GM18951 (cell line): ENCODE results near the gene GJA3.

Experiments used
- POLR2A ChIP-seq: IDR thresholded peaks from 4 replicates; pipeline ENCODE4 v1.6.1; 2011; ENCODE audit warnings: mild to moderate bottlenecking; ENCODE audit not compliant: insufficient read length, insufficient read depth; ENCODE audit errors: extremely low read depth
- in situ Hi-C: fragments of 300-500 bp; cut with MboI; formaldehyde crosslinking; loops from one replicate; pipeline ENCODE4 v1.12.0; 2022; ENCODE audit warnings: low sequenced_read_pairs, mixed read lengths, inconsistent platforms; ENCODE audit not compliant: unreplicated experiment

GJA3 gene

GRCh38 chr13:20175907-20176652 is 15.2 kb upstream of the GJA3 start:
- no peak for TF ChIP-seq POLR2A
- in situ Hi-C loops = loop anchor here (25.0 kb wide), 1 partner anchor 636 kb away; no protein-coding TSS in a partner anchor

- no peak for TF ChIP-seq POLR2A
- in situ Hi-C loops = loop anchor here (25.0 kb wide), 1 partner anchor 637 kb away; no protein-coding TSS in a partner anchor
These were observed 14.5 kb upstream of the GJA3 start for GRCh38 chr13:20175406-20175794.

GRCh38 chr13:20174656-20175405 is 14.0 kb upstream of the GJA3 start:
- TF ChIP-seq POLR2A = no peak
- in situ Hi-C loops = loop anchor here (25.0 kb wide), 1 partner anchor 637 kb away; no protein-coding TSS in a partner anchor

GRCh38 chr13:20173116-20173746 is 12.4 kb upstream of the GJA3 start:
- in situ Hi-C loops = no loop called here
- no peak for TF ChIP-seq POLR2A

- no peak for TF ChIP-seq POLR2A
- in situ Hi-C loops = no loop called here
These were observed 10.5 kb upstream of the GJA3 start for GRCh38 chr13:20171364-20171763.

- no peak for TF ChIP-seq POLR2A
- in situ Hi-C loops = no loop called here
These were observed 10.1 kb upstream of the GJA3 start for GRCh38 chr13:20170921-20171320.

- in situ Hi-C loops = no loop called here
- TF ChIP-seq POLR2A = no peak
These were observed 7.5 kb upstream of the GJA3 start for GRCh38 chr13:20168396-20168795.

GRCh38 chr13:20165417-20166257 is 4.8 kb upstream of the GJA3 start:
- no peak for TF ChIP-seq POLR2A
- in situ Hi-C loops = no loop called here

GRCh38 chr13:20161951-20162300 is 1.1 kb upstream of the GJA3 start:
- in situ Hi-C loops = no loop called here
- no peak for TF ChIP-seq POLR2A

GRCh38 chr13:20161275-20161950 is 561 bp upstream of the GJA3 start:
- TF ChIP-seq POLR2A = peak; percentile 24
- in situ Hi-C loops = no loop called here

- in situ Hi-C loops = no loop called here
- TF ChIP-seq POLR2A = no peak
These were observed 1.1 kb downstream of the GJA3 start for GRCh38 chr13:20159646-20160305.
